GM15510 (cell line): ENCODE data around the gene GPX6.

Experiments used
- POLR2A ChIP-seq: IDR thresholded peaks from 3 replicates; pipeline ENCODE4 v1.6.1; 2011; ENCODE audit warnings: borderline replicate concordance; ENCODE audit not compliant: insufficient read length; ENCODE audit errors: extremely low read depth

Gene GPX6, protein sequence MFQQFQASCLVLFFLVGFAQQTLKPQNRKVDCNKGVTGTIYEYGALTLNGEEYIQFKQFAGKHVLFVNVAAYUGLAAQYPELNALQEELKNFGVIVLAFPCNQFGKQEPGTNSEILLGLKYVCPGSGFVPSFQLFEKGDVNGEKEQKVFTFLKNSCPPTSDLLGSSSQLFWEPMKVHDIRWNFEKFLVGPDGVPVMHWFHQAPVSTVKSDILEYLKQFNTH

DNA sequence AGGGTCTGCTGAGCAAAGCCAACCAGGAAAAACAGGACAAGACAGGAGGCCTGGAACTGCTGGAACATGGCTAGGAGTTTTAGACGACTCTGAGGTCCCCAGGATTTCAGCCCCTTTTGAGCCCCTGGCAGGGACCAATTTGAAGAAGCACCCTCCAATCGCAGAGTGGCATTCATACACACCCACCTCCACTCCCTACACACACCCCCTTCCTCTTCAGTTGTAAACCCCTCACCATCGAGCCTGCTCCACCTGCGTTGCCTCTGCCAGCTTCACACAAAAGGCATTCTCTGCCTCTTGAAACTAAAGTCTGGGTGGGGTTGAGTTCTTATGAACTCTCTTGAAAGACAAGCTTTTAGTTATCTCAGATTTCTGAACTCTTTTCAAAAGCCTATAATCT is at the start of gene GPX6:
Gene GPX6, minus strand, starts transcription at position 118 of the 400 bp plus-strand sequence. Its CDS starts 50 bp downstream, at position 68.
- TF ChIP-seq POLR2A: no peak

DNA sequence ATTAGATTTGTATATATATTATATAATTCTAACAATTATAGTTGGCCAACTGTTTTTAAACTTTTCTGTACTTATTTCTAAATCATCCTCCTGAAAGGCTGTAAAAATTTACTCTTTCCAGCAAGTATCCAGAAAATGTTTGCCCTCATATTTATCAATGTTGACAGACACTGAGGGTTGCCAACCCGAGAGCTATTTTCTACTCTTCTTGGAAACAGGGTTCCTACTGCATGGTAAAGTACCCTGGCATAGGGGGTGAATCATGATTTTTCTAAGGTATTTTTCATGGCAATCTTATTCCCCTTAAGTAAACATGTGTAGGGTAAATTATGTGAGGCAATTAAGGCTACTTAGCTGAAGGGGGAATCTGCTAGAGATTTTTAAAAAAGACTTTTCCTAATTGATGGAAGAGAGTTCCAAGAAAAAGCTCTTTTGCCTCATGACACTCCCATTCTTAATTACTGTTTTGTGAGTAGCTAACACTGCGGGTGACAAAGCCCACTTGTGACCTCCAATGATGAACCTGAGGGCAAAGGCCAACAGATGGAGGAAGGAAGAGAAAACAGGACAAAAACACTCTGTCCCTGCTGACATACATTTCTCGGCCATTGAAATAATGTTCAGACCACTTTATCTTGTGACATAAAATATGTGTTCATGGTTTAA is 48.0 kb upstream of the GPX6 start:
- TF ChIP-seq POLR2A: no peak

DNA sequence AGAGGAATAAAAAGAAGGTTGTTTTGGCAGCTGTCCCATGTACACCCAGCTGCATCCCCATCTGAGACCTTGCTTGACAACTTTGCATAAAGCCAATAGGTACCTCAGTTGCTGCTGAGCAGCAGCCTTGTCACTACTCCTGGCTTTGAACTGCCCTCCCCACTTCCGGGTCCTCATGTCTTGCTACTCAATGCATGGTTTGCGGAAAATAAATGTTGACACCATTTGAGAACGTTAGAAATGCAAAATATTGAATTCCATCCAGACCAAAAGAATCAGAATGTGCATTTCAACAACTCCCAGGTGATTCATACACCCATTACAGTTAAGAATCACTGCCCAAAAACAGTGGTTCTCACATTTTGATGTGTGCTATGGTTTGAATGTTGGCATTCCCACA is 43.0 kb upstream of the GPX6 start:
- no peak for TF ChIP-seq POLR2A

DNA sequence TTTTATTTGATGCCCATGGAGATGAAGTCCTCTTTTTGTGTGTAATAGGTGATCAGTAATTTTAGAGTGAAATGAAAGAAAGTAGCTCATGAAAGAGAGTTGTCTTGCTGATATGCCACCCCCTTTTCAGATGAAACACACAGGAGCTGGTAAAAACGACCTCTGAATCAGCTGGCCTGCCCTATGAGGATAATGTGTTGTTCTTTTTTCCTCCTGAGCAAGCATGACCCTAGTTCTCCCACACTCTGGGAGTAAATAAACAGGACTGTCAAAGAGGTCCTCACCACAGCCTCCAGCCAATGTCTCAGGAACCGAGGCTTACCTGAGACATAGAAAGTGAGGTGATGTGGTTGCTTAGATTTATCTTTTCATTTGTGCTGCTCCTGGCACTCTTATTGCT is 39.5 kb upstream of the GPX6 start:
- no peak for TF ChIP-seq POLR2A

DNA sequence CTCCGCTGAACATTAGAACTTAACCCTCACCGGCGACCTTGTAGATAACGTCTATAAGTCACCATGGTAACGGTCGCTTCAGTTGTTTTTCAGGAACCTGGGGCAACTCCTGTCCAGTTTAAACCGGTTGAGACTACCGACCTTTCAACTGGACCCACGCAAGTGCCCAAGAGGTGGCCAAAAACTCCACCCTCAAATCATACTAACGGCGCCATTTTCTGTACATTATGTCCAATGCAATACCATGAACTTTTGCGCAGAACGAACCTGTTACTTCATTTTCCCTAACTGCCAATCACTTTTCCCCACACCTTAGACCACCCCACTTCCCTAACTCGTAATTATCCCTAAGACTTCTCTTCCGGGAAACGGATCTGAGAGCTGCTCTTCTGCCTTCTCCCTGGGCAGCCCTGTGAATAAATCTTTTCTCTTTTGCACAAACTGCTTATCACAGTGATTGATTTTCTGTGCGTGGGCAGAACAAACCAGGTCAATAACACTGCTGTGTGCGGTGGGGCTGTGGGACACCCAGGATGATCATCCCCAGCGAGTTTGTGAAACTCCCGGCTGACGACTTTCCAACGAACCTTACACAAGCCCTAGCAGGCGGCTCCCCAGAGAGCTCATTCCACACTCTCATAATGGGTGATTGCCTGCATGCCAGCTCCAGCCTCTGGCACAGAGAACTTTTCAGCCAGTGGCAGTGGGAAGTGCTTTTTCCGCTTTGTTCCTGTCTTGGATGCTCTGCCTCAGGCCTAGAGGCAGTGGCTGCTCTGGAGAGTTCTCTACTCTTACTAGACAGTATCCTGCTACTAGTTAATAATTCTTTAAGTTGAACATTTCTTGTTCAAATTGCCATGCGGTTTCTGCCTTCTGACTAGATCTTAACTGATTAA is 38.6 kb upstream of the GPX6 start:
- TF ChIP-seq POLR2A: no peak

DNA sequence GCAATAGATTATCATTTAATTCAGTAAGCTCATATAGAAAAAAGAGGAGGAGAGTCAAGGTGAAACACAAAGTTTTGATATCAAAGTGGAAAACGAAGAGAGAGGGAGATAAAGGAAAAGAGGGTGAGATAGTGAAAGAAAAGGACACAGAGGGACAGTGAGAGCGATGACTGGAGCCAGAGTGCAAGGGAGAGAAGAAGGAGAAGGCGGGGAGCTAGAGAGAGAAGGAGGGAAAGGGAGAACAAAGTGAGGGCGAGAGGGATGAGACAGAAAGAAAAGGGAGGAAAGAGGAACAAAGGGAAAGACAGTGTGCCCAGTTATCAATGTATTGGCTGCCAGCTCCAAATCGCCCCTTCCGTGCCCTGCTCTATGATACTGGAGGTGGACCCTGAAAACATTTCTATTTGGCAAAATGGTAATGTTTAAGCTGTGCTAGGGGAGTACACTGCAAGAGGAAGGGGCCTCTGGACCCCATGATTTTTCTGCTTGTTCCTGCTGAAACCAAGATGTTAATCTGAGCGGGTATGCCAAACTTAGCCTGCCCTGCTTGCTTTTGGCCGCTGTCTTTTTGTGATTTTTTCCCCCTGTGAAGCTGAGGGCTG is 37.9 kb upstream of the GPX6 start:
- no peak for TF ChIP-seq POLR2A

DNA sequence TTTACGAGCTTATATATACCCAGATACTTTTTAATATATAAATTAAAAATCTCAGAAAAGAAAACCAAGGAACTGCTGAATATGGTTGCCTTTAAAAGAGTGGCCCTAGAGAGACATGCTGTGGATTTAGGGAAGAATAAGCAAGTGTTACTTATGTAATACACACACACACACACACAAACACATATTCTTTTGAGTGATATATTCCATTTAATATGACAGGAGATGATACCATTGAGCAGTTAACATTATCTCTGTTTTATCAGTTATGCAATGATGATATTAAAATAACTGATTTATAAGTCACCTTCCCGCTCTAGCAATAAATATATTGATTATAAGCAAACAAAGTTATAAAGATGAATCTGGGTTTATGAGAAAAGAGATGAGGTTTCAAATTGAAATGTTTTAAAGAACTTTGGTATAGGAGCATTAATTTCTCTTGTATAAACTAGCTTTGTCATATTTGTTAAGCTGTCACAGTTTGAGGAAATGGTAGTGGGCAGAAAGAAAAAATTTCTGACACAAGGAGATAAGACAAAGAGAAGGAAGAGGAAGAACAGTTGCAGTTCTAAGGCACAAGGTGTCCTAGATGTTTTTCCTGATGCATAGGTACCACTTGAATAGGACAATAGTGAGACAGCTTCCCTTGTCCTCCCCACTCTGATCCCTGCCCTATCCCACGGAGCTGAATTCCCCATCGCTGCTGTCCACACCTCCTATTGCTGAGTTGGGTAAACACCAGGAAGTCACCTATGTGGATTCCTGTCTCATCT is 36.5 kb upstream of the GPX6 start:
- no peak for TF ChIP-seq POLR2A

DNA sequence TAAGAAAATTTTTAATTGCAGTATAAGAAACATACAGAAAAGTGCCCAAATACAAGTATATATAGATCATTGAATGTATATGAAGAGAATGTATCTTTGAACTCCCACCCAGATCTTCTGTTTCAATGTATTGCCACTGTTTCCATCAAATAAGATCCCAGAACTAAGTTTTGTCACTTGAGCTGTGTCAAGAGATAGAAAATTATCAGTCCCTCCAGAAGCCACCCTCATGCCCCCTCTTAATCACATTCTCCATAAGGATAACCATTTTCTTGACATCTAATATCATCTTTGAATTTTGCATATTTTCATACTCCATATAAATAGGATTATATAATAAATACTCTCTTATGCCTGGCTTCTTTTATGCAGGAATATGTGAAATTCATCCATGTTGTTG is 30.4 kb upstream of the GPX6 start:
- no peak for TF ChIP-seq POLR2A

DNA sequence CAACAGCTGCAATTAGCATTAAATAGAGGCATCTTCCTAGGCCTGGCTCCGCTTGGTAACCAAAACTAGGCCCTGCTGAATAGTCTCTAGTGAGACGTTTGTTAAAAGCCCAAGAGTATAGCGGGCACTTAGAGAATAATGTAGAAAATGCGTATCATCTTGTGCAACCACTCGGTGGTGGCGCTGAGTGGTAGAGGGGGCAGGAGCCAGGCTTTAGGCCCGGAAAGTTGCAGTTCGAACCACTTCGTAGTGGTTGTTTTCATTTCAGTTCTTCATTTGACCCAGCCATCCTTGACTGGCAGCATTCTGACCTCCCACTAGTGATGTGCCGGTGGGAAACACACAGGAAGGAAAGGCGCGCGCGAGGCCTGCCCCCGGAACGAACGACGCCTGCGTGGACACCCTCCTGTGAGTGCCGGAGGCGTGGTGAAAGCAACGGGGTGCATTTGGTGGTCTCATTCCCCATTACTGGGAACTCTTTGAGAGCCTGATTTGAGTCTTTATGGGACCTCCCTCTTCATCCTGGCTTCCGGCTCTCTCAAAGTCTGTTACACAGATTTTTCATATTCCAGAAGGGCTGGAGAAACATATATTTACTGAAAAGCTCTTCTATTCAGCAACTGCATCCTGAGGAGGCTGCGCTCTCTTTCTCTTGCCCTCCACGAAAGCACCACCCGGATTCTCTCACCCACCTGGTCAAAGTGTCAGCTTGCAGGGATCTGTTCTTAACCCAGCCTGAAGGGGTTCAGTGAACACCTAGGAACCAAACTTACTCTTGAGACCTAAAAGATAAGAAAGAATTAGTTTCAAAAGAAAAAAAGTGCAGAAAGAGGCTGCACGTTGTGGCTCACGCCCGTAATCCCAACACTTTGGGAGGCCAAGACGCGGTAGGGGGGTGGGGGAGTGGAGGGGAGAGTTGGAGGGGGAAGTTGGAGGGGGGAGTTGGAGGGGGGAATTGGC is 28.3 kb upstream of the GPX6 start:
- TF ChIP-seq POLR2A: no peak

DNA sequence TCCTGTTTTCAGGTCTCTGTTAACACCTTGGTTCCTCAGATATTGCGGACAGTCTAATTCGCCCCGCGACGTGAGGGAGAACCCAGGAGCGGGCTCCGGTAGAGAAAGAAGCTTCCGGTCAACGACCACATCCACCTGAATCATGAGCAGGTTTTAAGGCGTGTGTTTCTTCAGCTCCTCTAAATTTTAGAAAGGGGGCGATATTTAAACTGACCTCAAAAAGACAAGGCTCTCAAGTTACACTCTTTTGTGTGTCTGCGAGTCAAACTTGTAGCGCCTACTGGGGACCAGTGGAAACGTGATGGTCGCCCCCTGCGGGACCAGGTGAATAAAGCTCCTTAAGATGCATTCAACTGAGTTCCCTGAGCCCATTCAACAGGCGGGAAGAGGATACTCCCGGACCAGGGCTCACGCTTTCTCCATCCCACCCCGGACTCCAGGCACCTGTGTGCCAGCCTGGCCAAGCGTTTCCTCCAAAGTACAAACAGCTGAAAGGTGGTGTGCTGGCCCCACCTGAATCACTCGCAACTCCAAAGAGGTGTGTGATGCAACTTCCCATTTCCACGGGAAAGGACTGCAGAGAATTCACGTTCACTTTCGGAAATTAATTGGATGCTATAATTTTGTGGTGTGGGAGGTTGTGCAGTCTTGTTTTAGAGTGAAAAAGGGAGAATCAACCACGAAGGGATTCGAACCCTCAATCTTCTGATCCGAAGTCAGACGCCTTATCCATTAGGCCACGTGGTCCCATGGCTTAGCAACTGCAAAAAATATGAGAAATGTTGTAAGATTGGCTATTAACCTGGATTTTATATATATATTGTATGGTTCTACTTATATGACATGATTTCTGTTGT is 27.1 kb upstream of the GPX6 start:
- no peak for TF ChIP-seq POLR2A

DNA sequence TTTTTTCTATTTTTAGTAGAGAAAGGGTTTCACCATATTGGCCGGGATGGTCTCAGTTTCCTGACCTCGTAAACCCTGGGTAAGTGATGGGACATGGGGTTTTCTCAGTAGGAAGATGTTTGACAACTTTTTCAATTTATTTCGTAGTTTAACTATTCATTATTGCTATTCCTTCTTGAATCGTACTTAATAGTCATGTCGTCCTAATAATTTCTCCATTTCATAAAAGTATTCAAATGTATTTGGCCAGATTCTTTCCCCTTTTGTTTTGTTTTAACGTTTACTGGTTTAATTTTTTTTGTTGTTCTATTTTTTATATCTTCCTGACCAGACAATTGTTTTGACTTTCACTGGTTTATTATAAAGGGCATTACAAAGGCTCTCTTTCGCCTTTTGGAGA is 26.4 kb upstream of the GPX6 start:
- no peak for TF ChIP-seq POLR2A

DNA sequence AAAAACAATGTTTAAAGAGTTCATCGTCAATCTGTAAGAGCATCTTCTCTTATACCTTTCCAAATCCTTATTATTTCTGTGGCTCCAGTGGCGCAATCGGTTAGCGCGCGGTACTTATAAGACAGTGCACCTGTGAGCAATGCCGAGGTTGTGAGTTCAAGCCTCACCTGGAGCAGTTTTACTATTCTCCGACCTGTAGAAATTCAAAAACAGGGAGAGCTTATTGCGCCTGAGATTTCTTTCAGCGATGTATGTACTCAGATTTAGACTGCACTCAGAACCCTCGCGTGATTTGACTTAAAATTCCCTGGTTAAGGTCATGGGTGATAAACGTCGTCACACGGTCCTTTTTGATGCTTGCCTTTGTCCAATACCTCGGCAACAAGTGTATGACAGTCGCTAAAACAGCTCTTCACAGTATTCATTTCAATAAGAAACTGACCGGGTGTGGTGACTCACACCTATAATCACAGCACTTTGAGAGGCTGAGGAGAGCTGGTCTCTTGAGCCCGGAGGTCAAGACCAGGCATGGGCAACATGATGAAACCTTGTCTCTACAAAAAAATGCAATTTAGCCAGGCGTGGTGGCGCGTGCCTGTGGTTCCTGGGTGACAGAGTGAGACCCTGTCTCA is 22.0 kb upstream of the GPX6 start:
- TF ChIP-seq POLR2A: no peak
